ENCODE measurements around the gene PITHD1.
A peak's percentile ranks its signal among the peaks of the same experiment; 100 is the strongest.
"Not testable (repeated sequence)": the region's sequence is repeated elsewhere in the genome, so short reads cannot be mapped to it uniquely, and the experiment has no call there.

Gene PITHD1

GRCh38 chr1:23799255-23799569 is 21.0 kb downstream of the PITHD1 start:
- no peak for DNase-seq

- DNase-seq = peak in 6 of 14 donors; percentile 9 to 58 (median 49)
Measured at GRCh38 chr1:23799570-23800399, 21.6 kb downstream of the PITHD1 start.

DNA sequence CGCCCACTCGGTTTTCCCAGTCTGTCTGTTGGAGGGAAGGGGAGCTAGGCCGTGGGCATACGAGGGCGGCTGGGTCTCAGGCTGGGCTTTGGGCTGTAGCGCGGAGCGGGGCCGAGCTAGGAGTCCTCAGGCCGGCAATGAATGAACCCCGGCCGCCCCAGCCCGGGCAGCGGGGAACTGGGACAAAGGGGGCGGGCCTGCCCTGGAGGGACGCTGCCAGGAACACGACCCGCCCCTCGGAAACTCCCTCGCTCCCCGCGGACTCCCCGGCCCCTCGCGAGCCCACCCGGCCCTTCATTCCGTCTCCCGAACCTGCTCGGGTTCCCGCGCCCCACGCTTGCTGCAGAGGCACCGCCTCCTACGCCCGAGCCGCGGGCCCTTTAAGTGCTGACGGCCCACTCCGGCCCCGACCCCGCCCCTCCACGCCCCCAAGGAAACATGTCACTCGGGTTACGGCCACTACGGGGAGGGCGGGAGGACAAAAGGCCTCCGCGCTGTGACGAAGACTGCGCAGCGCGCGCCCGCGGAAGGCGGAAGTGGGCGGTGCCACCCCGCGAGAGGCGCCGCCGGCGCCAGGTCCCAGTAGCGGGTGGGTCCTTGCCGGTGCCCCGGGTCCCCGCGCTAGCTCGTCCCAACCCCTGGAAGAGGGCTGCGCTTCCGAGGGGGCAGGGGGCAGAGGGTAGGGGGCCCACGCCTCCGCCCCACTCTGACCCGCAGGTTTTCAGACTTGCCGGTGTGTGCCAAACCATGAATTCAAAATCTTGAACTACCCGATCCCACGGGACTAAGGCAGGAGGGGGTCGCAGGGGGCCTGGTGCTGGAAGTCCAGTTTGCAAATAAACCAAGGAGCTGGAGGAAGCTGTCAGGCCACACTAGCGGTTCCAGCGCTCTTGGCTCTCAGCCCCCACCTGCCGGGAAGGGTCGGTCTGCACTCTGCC is 22.5 kb downstream of the PITHD1 start, which contains the start of gene GALE:
TSS of gene GALE (minus strand) at position 355 of the 938 bp plus-strand sequence. CDS start 1,747 bp downstream, outside the sequence.
- DNase-seq = peak; percentile 65 to 97 (median 93)

GRCh38 chr1:23801338-23801748 is 23.1 kb downstream of the PITHD1 start:
- DNase-seq = peak in 3 of 14 donors; percentile 31 to 36 (median 33)

GRCh38 chr1:23801876-23802275 is 23.7 kb downstream of the PITHD1 start:
- no peak for DNase-seq

- DNase-seq = not testable (repeated sequence)
Measured at GRCh38 chr1:23802809-23803342, 24.7 kb downstream of the PITHD1 start.

- no peak for DNase-seq
Measured at GRCh38 chr1:23803674-23804073, 25.5 kb downstream of the PITHD1 start.

DNA sequence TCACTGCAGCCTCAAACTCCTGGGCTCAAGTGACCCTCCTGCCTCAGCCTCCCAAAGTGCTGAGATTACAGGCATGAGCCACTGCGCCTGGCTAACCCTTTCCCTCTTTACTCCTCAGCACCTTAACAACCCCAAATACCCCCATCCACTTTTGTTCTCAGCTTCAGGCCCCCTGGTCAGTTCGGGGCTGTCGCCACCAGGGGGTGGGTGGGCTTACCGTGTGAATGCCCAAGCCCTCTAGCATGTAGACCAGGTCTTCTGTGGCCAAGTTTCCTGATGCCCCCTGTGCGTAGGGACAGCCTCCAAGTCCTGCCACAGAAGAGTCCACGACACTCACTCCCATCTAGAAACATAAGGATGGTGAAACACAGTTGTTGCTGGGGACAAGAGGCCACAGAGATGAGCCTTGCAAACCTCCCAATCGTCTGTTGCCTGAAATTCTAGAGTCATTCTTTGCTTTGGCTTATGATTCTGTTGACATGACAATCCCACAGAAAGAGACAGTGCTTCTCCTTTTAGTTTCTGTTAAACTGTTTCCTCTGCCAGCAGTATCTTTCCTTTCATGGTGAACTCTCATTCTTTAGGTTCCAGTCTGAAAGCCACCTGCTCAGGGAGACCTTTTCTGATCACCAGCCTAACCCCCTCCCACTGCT is 26.1 kb downstream of the PITHD1 start:
- no peak for DNase-seq

DNA sequence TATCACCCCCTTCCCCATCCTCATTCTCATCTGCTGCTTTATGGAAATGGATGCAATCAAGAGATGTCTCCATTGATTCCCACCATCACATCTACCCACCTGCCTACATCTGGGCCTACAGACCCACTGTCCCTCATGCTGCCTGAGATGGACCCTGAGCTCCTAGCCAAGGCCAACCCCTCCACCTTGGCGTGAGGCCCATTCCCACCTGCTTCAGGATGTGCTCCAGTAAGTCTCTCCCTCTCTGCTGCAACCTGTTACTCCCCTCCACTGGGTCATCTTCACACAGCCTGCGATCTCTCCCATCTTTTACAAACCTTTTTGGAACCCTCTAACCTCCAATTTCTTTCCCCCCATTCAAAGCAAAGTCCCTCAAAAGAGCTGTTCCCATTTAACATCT is 26.8 kb downstream of the PITHD1 start:
- DNase-seq = no peak

- no peak for DNase-seq
Measured at GRCh38 chr1:23806280-23806679, 28.1 kb downstream of the PITHD1 start.

DNA sequence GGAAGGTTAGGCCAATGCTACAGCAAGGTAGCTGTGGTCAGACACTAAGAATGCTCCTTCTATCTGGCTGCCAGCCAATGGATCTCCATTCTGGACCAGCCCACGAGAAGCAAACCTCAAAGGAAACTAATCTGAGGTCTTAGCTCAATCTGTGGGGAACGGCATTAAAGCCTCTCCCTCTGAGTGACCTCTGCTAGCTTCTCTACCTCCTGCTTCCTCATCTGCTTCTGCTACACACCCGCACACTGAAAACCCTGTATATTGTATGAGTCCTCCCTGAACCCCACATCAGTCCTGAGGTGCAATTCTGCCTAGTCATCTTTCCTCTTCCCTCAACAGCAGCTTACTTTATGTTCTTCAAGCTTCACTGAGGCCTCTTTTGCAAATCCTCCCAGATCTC is 29.2 kb downstream of the PITHD1 start:
- DNase-seq = no peak

DNA sequence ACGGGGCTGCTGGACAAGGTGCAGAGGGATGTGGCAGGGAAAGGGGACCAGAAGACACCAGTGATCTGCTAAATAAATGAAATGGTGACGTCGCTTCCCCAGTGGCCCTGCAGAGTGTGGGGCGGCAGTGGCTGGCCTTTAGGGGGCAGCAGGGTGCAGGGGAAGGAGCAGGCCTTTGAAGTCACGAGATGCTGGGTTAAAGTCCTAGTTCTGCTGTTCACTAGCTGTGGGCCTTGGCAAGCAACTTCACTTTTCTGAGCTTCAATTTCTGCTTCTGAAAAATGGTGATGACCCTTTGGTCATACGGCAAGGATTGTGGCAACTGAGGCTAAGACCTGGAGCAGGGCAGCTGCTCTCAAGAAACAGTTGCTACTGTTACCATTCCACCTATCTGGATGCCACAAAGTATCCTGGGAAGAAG is 31.5 kb downstream of the PITHD1 start:
- DNase-seq = peak in 9 of 14 donors; percentile 10 to 60 (median 36)

GRCh38 chr1:23810818-23811540 is 32.8 kb downstream of the PITHD1 start:
- peak in 7 of 14 donors; percentile 8 to 45 (median 16) for DNase-seq

DNA sequence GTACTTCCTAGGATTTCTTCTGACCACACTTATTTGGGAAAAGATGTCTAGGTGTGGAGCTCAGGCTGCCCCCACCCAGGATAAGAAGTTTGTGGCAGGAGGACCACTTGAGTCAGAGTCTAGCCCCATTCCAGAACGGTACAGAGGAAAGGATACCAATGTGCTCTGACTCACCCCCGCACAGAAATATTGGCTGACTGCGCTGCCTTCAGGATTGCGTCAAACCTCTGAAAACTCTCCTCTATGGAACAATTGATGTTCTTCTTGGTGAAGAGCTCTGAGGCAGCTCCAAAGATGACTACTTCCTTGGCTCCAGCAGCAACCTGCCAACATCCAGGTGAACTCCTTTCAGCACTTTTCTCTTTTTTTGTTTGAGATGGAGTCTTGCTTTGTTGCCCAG is 35.8 kb downstream of the PITHD1 start:
- no peak for DNase-seq

GRCh38 chr1:23816361-23816760 is 38.1 kb downstream of the PITHD1 start:
- DNase-seq = no peak

GRCh38 chr1:23816906-23817305 is 38.7 kb downstream of the PITHD1 start:
- DNase-seq = no peak

DNA sequence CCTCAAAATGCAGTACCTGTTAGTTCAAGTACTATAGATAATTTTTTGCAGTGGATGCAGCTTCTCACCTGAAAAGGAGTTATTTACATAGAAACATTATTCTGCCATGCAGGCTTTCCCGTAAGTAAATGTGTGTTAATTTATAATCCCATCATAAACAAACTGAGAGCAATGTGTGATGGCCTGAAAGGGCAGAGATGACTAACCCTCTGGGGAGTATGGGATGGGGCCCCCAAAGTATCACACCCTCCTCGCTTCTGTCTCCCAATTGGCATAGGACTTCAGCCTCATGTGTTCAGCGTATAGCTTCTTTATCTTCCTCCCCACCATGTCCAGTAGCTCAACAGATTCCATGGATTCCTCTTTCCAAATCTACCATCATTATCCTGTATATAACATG is 39.4 kb downstream of the PITHD1 start:
- DNase-seq = no peak

DNA sequence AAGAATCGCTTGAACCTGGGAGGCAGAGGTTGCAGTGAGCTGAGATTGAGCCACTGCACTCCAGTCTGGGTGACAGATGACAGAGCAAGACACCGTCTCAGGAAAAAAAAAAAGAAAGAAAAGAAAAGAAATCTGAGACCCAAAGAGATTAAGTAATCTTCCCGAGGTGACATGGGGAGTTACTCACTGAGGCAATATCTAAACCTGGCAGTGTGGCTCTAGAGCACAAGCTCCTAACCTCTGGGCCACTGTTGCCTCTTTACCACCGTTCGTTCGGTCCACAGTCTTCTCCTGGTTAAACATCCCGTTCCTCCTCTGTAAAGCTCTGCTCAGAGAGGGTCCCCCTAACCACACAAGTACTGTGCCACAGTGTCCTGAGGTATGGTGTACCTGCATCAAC is 45.5 kb downstream of the PITHD1 start:
- no peak for DNase-seq

DNA sequence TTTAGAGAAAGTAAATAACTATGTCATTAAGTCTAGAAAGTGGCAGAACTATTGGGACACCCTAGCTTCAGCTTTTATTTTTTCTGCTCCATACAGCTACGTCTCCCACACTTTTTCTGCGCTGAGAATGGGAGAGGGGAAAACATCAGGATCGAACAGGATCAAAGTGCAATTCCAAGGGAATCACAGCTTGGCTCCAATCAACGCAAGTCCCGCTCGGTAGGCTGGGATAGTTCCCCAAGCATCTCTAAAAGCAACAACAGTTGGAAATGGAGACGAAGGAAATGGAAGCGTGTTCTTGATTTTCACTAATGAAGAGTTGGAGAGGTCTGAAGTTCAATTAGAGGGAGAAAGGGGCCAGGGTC is 46.5 kb downstream of the PITHD1 start:
- no peak for DNase-seq

DNA sequence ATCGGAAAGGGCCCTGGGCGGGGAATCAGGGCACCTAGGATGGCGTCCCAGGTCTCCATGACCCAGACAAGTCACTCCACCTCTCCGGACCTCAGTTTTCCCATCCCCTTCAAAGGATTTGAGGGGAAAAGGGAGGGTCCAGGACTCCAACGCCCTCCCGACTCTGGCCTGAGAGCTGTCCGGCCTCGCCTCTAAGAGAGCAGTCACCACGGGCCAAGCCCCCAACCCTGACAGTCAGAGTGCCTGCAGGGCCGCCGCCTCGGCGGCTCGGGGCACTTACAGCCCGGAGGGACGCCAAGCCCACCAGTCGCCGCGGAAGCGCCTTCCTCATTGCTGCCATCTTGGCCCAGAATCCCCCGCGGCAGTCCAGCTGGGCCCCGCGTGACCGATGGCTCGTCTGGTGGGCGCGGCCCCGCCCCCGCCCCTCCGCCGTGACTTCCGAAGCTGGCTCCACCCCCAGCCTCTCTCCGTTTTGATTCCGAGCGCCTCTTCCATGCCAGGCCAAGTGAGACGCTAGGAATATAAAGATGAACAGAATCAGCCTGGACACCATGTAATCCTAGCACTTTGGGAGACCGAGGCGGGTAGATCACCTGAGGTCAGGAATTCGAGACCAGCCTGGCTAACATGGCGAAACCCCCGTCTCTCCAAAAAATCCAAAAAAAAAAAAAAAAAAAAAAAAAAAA is 47.0 kb downstream of the PITHD1 start, which contains the start of gene HMGCL:
TSS of gene HMGCL (minus strand) at position 354 of the 686 bp plus-strand sequence. CDS start at position 340, 14 bp downstream.
- peak; percentile 48 to 93 (median 84) for DNase-seq

Data from C1 segment of cervical spinal cord (tissue), 14 donors.